Measurements from ENCODE around the gene OR52A5.

OR52A5 gene

DNA sequence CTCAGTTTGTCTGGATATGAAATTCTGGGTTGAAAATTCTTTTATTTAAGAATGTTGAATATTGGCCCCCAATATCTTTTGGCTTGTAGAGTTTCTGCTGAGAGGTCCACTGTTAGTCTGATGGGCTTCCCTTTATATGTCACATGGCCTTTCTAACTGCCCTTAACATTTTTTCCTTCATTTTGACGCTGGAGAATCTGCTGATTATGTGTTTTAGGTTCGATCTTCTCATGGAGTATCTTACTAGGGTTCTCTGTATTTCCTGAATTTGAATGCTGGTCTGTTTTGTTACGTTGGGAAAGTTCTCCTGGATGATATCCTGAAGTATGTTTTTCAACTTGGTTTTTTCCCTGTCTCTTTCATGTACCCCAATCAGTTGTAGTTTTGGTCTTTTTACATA, 22.8 kb downstream of the OR52A5 start:
- DNase-seq (ENCODE audit: low spot score), result no peak

DNA sequence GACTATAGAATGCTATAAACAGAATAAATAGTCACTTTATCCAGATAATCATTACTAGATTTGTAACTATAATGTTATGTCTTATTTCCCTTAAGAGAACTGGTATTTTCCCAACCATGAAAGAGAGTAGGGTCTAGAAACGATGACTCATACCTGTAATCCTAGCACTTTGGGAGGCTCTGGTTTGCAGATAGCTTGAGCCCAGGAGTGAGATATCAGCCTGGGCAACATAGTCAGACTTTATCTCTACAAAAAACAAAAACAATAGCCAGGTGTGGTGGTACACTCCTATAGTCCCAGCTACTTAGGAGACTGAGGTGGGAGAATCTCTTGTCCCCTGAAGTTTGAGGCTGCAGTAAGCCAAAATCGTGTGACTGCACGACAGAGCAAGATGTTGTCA, 30.9 kb downstream of the OR52A5 start:
- no peak for DNase-seq (ENCODE audit: low spot score)

DNA sequence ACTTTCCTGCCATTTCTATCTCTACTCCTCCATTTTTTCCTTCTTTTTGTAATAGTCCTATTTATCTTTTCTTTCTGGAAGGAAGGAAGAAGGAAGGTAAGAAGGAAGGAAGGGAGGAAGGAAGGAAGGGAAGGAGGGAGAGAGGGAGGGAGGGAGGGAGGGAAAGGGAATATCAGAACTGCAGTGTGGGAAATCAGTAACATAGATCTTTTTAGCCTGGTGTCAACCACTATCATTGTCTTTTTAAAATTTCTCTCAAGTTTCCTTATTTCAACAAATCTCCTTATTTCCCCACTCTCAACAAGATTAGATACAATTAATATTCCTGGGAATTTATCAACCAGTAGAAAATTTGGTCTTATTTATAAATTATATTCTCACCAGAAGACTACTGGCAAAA, 35.1 kb downstream of the OR52A5 start:
- no peak for DNase-seq (ENCODE audit: low spot score)

DNA sequence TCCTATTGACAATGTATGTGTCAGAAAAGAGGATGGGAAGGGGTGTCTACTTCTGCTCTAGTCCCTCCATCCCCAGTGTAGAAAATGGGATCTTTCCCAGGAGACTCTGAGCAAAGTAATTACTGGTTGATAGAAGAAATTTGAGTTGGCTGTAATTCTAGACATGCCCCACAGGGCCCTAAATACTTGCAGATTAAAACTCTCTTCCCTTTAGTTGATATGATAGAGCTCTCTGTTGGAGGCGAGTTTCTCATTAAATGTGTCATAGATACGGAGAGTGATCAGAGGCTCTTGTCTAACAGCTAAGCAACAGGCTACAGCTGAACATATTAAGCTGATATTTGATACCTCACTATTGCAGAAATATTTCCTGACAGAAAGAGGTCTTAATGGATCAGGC, 35.9 kb downstream of the OR52A5 start:
- no peak for DNase-seq (ENCODE audit: low spot score)

DNA sequence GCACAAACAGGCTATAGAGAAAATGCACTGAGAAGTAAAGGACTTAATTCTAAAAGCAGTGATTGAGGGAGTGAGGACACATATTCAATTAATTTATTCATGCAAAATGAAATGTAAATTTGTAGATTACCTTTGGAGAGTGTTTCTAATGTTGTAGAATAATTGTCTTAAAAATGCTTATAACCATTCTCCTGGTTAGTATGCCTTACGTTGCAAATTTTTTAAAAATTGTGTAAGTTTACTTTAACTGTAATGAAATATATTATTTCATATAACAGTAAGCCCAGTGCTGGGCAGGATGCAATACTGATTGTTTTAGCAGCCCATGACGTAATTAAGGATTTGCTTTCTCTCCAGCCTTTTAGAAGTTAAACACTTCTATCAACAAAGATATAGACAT, 42.1 kb downstream of the OR52A5 start:
- DNase-seq (ENCODE audit: low spot score), result no peak

DNA sequence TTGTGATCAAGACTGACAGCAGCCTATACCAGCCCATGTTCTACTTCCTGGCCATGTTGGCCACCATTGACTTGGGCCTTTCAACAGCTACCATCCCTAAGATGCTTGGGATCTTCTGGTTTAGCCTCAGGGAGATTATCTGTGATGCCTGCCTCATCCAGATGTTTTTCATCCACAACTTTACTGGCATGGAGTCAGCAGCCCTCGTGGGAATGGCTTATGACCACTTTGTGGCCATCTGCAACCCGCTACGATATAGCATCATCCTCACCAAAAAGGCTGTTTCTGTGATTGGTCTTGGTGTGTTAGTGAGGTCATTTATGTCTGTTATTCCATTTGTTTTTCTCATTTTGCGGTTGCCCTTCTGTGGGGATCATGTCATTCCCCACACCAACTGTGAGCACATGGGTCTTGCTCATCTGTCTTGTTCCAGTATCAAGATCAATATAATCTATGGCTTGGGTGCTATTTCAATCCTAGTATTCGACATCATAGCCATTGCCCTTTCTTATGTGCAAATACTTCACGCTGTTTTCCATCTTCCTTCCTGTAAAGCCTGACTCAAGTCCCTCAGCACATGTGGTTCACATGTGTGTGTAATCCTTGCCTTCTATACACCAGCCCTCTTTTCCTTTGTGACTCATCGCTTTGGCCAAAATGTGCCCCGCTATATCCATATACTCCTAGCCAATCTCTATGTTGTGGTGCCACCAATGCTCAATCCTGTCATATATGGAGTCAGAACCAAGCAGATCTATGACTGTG, 45.2 kb downstream of the OR52A5 start:
- no peak for DNase-seq (ENCODE audit: low spot score)

DNA sequence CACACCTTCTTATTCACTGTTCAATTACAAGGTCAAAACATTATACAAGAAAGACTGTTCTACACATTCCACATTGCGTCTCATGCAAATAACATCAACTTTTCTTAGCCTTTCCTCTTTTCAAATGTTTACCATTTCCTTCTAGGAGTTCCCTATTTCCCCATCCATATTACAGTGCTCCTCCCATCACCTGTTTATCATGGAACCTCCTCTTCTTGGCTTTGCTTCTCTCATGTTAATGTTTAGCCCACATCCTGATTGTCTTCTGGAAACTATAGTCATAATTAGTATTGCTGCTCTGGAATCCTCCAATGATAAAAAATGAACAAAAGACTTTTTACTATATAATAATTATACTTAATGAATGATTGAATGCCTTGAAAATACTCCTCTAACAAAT, 47.5 kb downstream of the OR52A5 start:
- no peak for DNase-seq (ENCODE audit: low spot score)

DNA sequence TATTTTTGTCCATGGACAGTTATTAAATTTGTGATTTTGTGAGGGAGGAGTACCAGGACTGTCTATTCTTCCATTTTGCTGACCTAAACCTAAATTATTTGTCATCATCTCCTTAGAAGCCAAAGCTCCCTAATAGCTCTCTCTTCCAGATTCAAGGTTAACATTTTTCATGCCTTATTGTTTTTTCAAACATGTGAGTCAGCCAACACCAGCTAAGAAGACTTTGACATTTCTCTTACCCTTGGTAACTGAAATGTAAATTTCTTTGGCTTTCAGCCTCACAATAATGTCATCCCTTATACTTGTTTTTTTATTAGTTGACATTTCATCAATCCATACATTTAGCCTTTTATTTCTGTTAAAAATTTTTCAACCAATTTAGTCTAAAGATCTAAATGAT, 49.6 kb downstream of the OR52A5 start:
- no peak for DNase-seq (ENCODE audit: low spot score)

DNA sequence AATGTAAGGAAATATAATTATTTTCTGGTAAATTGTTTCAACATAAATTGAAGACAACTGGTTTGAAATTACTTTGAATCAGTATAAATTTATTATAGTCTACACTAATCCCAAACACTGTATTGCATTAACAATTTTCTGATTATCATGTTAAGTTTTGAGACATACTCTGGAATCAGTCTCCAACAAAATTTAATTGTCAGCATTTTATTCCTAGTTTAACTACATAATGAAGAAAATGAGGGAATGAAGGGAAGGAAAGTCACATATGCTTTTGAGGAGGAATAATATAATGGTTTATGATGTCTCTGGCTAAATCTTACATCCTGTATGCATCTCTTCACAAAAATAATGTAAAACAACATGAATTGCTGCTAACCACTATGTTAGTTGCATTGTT, 54.6 kb downstream of the OR52A5 start:
- no peak for DNase-seq (ENCODE audit: low spot score)

DNA sequence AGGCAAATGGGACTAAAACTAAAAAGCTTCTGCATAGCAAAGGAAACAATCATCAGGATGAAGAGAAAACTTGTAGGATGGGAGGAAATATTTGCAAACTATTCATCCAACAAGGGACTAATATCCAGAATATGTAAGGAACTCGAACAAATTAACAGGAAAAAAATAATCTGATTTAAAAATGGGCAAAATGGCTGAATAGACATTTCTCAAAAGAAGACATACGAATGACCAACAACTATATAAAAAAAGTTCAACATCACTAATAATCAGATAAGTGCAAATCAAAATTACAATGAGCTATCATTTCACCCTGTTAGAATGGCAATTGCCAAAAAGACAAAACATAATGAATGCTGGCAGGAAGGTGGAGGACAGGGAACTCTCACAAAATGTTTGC, 56.8 kb downstream of the OR52A5 start:
- no peak for DNase-seq (ENCODE audit: low spot score)
